Endothelial cell of hepatic sinusoid (primary cell): Measurements from ENCODE around the gene DYRK1A.

Experiments used
- in situ Hi-C: cut with HindIII; loops from 2 replicates; pipeline ENCODE4 v1.10.0; 2017; ENCODE audit warnings: low sequenced_read_pairs

The DYRK1A gene

DNA sequence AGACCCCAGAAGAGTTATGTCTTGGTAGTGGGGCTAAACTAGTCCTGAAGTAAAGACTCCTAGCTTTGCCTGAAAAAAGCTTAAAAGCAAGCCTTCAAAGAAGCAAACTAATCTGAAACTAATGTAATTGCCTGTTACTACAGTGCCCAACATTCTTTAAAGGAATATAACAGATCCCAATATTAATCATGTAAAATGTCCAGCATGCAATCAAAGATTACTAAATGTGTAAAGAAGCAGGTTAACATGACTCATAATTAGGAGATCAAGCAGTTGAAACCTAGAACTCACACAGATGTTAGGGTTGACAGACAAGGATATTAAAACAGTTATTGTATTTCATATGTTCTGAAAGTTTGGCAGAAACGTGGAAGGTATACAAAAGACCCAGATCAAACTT, 17.8 kb downstream of the DYRK1A start:
- in situ Hi-C loops, result no loop called here

DNA sequence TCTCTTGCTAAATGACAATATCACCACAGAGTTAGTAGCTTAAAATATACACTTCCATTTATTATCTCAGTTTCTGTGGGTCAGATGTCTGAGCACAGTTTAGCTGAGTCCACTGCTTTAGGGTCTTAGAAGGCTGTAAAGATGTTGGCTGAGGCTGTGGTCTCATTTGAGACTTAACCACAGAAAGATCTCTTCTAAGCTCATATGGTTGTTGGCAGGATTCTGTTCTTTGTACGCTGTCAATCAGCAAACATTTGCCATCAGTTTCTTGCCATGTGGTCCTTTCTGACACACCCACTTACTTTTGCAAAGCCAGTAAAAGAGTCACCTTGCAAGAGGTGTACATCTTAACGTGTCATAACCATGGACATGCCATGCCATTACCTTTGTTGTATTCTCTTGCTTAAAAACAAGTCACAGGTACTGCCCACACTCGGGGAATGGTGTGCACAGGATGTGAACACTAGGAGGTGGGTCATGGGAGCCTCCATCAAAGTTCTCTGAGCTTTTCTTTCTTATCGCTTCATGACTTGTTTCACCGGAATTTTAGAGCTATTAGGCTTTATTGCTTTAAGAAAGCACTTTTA, 18.7 kb downstream of the DYRK1A start:
- in situ Hi-C loops, result no loop called here

DNA sequence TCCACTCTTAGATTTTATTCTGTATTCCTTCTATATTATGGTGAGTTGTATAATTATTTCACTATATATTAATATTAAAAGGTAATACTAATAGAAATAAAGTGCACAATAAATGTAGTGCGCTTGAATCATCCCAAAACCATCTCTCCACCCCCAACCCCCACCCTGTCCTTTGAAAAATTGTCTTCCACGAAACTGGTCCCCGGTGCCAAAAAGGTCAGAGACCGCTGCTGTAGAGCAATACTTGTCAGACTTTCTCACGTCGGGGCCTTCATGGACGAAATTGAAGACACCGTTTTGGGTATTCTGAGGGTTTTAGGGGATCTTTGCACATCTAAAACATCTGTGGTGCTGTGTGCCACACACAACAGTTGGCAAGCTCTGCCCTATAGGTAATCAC, 19.6 kb downstream of the DYRK1A start:
- in situ Hi-C loops, result no loop called here

DNA sequence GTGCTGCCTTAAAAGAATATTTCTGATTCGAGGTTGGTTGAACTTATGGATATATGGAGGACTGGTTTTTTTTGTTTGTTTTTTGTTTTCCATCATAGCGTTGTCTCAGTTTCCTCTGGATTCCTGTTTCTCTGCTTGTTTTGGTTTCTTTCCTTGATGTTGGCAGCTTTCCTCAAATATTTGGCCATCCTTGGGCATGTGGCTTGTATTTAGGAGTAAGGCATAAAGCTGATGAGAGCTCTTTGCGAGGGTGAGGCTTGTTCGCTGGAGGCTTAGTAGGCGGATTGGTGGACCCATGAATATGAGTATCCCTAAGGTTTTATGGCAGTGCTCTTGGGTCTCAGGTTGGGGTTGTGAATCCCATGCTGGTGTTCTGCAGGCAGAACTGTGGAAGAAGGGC, 22.9 kb downstream of the DYRK1A start:
- in situ Hi-C loops, result no loop called here

DNA sequence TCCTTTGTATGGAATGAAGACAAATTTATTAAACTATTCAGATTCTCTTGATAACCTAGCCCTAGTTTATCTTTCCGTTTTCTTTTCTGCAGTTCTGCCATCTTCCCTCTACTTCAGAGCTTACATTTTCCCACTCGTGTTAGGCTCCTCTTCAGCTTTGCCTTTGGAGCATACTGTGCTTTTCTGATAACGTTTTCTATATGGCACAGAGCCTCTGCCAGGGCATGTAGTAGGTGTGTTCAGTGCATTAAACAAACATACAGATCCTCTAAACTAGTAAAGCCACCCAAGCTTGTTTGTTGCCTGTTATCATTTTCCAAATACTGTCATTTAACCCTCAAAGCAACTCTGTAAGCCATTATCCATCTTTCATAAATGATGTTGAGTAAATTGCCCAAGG, 25.1 kb downstream of the DYRK1A start:
- in situ Hi-C loops, result loop anchor here (5.0 kb wide), 1 partner anchor 46 kb away; no protein-coding TSS in a partner anchor

DNA sequence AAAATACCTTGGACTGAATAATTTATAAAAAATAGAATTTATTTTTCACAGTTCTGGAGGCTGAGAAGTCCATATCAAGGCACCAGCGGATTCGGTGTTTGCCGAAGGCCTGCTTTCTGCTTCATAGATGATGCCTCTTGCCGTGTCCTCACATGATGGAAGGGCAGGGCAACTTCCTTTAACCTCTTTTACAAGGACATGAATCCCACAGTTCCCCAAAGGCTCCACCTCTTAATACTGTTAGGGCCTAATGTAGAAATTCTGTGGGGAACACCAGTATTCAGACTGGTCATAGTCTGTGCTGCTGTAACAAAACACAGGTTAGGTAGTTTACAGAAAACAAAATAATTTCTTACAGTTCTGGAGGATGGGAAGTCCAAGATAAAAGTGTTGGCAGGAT, 25.9 kb downstream of the DYRK1A start:
- in situ Hi-C loops, result loop anchor here (5.0 kb wide), 1 partner anchor 45 kb away; no protein-coding TSS in a partner anchor

DNA sequence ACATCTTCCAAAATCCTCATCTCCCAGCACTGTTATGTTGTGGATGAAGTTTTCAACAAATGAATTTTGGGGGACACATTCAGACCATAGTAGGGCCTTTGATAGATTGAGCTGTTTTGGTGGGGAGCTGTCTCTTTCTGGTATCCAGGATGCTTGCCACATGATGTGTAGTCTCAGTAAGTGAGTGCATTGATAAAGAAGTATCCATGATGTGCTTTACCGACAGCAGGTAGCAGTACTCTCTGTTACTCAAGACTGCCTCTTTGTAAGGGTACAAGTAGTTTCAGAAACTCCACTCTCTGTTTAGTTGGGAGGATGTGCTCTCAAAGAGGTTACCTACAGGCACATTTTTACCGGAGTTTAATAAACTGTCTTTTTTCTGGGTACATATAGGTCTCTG, 26.5 kb downstream of the DYRK1A start:
- in situ Hi-C loops, result loop anchor here (5.0 kb wide), 1 partner anchor 44 kb away; no protein-coding TSS in a partner anchor

DNA sequence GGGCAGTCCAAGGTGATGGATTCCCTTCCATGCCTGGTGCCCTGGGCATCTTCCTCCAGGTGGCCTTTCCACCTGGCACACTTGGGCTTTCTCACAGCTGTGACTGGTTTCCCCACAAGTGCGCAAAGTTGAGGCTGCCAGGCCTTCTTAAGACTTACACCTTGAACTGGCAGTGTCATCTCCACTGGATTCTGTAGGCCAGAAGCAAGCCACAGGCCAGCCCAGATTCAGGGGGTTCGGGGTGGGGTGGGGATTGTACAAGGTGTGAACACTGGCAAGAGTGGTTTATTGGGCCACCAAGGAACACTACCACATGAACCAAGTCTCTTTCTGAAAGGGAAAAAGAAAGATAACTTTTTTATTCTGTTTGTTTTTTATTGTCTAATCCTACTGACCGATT, 27.2 kb downstream of the DYRK1A start:
- in situ Hi-C loops, result loop anchor here (5.0 kb wide), 1 partner anchor 44 kb away; no protein-coding TSS in a partner anchor

DNA sequence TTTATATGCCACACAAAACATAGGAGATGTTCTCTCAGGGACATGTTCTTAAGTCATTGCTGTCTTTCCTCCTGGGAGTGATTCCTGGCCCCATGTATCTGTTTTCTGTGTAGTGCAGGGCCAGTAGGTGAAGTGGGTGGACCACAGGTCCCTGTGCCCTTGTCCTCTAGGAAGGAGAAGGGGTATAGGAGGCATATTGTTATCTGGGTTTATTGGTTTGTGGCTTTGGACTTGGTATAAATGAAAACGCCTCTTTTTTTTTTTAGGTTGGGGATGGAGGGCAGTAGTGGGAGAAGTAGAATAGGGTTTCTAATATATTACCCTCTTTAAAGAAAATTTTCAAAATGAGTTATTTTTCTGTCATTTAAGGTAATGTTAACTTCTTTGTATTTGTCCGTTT, 29.4 kb downstream of the DYRK1A start:
- in situ Hi-C loops, result no loop called here

DNA sequence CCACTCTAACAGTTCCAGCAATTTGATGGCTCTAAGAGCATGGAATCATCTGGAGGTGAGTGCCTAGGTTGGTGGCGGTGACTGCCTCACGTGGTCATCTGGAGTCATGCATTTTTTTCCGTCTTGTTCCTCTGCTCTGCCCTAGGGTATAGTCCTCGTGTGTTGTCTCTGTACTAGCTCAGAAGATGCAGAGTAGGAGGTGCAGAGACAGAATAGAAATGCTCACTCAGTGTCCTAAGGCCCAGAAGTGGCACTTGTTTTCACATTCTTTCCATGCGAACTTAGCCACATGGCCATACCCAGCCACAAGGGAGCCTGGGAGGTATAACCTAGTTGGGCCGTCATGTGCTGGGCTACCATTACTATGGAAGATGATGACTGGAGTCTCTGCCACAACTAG, 30.3 kb downstream of the DYRK1A start:
- in situ Hi-C loops, result no loop called here

DNA sequence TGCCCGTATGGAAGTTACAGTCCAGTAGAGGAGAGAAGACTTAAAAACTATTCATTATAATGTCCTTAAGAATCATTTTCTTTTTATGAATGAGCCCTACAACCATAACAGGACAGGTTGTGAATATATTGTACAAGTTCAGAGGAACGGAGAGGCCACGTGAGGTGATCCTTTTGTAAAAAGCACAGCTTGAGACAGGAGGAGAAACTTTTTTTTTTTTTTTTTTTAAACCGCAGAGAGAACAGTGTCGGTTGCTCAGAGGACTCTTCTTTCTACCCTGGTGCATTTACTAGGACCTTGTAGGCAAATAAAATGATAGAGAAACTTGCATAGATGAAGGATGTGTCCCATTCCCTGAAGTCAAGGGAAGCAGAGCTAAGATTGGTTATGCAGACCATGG, 32.1 kb downstream of the DYRK1A start:
- in situ Hi-C loops, result no loop called here

DNA sequence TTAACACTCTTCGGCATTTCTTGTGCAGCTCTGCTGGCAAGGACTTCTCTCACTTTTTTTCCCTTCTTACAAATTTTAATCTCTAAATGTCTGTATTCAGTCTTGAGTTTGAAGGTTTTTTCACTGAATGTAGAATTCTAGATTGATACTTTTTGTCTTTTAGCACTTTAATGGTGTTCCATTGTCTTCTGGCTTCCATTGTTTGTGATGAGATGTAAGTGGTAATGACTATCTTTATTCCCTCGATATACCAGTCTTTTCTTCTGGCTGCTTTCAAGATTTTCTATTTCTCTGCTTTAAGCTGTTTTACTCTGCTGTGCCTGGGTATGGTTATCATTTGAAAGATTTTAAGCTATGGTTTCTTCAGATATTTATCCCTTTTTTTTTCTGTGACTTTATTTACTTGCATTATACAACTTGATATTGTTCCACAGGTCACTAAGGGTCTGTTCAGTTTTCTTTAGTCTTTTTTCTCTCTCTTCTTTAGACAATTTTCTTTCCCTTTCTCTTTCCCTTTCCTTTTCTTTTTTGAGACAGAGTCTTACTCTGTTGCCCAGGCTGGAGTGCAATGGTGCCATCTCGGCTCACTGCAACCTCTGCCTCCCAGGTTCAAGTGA, 35.8 kb downstream of the DYRK1A start:
- in situ Hi-C loops, result no loop called here

DNA sequence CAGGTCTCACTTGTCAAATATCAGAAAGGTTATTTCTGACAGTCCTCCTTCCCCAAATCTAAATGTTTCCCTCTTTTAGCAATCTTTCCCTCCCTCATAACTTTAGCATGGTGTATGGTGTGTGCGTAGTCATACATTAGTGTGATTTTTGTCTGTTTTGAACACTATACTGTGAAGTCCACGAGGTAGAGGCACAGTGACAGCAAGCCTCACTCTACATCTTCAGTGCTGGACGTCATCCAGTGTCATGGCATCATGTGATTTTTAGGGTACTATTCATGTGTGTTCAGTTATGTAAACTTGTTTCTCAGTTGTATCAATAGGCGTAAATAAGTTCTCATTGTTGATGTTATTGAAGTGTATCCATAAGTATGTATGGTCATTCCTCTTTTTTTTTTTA, 39.1 kb downstream of the DYRK1A start:
- in situ Hi-C loops, result no loop called here

DNA sequence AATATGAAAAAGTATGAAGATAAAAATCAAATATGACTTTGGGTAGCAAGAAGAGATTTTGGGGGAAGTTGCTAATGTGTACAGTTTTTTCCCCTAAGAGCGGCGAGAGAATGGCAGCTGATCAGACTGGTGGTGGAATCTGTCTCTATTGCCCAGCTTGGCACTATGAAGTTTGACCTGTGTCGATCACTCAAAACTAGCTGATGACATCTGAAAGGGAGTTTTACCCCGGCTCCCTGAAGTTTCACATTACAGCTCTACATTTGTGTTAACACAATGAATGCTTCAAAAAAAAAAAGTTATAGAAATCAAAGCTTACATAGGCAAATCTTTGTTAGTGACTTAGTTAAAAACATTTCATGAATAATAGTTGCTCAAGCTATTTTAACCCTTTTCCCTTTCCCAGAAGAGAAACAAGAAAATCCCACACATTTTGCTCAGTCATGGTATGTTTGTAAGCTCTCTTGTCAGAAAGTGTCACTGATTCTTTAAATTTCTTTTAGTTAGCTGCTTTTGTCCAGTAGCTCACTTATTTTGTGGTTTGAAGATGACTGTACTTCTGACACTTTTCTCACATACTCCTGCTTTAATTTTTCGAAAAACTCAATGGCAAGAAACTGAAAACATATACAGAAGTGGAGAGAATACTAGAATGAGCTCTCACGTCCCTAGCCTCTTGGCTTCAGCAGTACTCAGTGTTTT, 41.3 kb downstream of the DYRK1A start:
- in situ Hi-C loops, result no loop called here

DNA sequence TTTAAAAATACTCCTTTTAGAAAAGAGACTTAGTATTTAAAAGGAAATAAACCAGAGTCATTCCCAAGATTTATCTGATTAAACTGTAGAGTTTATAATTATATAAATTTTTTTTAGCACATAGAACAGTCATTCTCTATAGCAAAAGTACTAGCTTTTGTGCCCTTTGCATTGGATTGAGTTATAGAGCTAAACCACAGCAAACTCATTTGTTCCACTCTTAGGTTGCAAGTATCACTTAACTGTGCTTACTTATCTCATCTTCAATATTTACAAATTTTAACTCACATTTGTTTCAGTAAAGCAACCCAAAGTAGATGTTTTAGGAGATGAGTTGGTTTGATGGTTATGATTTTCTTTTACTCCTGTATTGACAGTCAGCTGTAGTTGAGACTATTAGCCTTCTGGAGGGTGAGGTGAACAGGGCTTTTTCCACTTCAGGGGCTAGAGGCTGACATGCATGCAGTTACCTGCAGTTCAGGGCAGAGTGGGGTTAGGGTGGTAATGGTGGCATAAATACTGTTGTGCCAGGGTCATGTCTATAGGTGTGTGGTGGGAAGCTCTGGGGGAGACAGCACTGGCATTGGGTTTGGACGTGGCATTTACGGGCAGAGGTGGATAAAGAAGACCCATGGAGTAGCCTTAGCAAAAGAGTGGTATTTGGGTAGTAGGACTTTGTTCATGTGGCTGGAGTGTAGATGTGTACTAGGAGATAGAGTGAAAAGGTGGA, 42.1 kb downstream of the DYRK1A start:
- in situ Hi-C loops, result no loop called here

DNA sequence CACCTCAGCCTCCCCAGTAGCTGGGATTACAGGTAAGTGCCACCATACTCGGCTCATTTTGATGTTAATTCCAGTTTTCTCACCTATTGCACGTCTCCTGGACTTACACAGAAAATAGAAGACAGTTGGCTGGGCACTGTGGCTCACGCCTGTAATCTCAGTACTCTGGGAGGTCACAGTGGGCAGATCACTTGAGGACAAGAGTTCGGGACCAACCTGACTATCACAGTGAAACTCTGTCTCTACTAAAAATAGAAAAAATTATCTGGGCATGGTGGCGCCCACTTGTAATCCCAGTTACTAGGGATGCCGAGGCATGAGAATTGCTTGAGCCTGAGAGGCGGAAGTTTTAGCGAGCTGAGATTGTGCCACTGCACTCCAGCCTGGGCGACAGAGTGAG, 44.1 kb downstream of the DYRK1A start:
- in situ Hi-C loops, result no loop called here

DNA sequence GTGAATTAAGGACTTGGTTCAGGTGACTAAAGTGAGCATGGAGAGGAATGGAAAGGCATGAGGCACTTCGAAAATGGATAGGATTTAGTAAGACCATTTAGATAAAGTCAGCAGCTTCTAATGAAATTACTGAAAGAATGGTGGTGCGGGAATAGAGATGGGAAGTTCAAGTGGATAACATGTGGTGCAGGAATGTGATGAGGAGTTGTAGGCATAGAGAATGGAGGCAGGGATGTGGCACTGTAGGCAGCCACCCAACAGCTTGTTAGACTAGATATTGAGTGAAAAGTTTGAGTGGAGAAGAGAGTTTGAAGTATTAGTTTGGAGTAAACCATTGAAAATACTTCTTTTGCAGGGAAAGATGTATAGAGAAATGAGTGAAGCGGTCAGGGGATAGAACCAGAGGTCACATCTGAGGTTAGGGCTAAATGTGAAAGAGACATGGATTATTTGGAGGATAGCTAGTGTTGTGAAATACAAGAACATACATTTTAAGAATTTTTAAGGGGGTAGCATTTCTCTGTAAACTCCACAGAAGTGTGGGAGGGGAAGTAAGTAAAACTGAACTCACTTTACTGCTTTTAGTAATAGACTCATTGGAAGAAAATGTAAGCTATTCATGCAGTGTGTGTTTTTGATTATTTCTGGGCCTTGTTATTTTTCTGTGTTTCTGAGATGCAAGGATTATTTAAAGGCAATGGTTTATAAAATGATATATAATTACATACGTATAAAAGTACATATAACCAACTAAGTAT, 46.2 kb downstream of the DYRK1A start:
- in situ Hi-C loops, result no loop called here

DNA sequence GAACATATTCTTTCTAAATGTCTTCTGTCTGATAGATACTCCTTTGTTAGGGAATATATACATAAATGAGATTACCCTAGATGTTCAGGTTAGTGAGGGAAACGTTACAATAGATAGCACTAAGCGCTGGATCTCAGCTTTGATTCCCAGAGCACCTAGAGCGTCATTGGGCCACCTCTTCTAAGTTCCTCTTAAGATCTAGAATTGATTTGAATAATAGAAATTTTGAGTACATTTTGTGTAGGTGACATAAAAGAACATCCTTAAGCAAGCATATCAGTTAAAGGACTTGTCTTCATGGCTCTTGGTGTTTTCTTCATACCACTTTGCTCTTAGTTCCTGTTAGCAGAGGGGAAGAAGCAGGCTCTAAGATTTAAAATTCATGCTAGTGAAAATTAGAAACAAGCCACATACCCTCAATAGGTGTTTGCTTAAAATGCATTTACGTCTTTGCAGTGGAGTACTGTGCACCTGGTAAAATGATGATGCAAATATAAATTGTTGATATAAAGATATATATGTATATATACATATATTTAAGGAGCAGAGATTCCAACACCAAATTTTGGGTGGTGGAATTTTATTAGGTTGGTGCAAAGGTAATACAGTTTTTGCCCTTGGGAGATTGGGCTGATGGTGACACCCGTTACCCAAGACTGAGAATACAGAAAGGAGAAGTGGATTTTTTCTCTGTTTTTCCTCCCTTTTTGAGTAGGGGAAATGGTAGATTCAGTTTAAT, 47.1 kb downstream of the DYRK1A start:
- in situ Hi-C loops, result no loop called here

DNA sequence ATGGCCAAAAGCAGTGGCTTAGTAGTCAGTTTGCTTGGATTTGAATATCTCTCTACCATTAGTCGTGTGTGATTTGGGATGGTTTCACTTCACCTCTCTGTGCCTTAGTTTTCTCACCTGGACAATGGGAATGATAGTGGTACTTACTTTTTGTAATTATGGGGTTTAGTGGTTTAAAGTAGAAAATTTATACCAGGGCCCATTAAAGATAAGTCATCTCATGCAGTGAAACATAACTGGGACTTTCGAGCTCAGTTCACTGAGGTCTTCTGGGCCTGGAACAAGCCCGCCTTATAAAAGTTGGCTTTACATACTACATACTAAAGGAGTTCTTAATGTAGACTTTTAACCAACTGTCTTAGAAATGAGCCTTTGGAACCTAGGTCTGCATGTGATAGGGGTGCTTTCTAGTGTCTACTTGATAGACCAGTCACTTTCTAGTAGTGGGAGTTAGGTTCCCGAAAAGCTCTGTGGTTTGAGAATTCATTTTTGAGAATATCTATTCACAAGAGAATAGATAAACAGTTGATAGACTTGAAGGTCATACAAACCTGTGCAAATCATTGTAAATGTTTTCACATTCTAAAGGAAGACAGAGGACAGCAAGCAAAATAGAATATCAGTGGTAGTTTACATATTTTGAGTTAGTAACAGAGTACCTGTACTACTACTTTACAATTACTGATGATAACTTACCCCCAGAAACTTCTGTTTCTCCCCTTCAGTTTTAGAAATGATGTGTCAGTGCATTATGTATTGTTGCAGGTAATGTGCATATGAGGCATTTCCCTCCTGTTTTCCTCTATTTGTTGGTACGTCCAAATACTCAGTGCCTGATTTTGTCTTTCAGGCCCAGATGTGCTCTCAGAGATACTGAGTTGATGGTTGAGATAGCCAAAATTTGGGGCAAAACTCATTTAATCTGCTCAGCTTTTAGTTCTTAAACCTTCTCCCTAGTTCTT, 48.0 kb downstream of the DYRK1A start:
- in situ Hi-C loops, result no loop called here
